Vagina (tissue), 2 donors: ENCODE measurements around the gene TMEM151B.

Source experiments
- POLR2AphosphoS5 ChIP-seq, 2 donors: sonication (generic); formaldehyde crosslinking; IDR thresholded peaks; one replicate each; pipeline ENCODE4 v1.9.0; 2017; ENCODE audit warnings: antibody characterized with exemption in 2 of 2, mild to moderate bottlenecking in 2 of 2, low read depth in 1 of 2; ENCODE audit not compliant: insufficient read depth in 1 of 2
- TF ChIP-seq, protein P1 (sequence below), 3 experiments: fragments of 450-650 bp in 2 of 3; fragments of 200-600 bp in 1 of 3; sonication (generic) in 1 of 3; IDR thresholded peaks; one replicate each; pipeline ENCODE4 v1.5.1; 2017 to 2019; ENCODE audit warnings: antibody characterized with exemption in 3 of 3, mild to moderate bottlenecking in 2 of 3, moderate library complexity in 2 of 3

DNA sequence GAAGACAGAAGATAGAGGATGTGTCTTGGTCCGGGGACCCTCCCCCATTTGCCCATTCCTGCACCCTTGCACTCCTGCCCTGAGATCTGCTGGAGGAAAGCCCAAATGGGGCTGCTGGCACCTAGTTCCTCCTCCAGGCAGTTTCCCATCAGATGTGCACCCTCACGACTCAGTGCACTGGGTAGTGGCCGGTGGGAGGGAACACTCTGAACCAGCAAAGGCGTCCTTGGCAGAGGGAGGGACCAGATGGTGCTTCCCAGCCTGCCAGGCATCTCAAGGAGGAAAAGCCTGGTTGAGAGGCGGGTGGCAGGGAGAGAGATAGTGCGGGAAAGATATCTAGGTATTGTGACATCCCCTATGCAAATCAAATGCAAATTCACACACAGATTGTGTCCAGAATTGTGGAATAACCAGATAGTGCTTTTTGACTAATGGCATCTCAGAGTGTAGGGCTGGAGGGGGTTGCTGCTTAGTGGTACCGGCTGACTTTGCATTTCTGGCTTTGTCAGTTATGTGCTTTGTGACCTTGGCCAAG is 19.5 kb downstream of the TMEM151B start:
- TF ChIP-seq, protein P1, sequence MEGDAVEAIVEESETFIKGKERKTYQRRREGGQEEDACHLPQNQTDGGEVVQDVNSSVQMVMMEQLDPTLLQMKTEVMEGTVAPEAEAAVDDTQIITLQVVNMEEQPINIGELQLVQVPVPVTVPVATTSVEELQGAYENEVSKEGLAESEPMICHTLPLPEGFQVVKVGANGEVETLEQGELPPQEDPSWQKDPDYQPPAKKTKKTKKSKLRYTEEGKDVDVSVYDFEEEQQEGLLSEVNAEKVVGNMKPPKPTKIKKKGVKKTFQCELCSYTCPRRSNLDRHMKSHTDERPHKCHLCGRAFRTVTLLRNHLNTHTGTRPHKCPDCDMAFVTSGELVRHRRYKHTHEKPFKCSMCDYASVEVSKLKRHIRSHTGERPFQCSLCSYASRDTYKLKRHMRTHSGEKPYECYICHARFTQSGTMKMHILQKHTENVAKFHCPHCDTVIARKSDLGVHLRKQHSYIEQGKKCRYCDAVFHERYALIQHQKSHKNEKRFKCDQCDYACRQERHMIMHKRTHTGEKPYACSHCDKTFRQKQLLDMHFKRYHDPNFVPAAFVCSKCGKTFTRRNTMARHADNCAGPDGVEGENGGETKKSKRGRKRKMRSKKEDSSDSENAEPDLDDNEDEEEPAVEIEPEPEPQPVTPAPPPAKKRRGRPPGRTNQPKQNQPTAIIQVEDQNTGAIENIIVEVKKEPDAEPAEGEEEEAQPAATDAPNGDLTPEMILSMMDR (IDR thresholded peaks at IDR 0.05) = no peak
- no peak for TF ChIP-seq POLR2AphosphoS5 (IDR thresholded peaks at IDR 0.05; ENCODE audit: insufficient read depth in 1 of 2, low read depth in 1 of 2)
